HG02840 (cell line): ENCODE data around the gene BTN2A1.
"Not testable (repeated sequence)": the region's sequence is repeated elsewhere in the genome, so short reads cannot be mapped to it uniquely, and the experiment has no call there.

Source experiments
- ATAC-seq: cut with Tn5 transposase; IDR thresholded peaks from one replicate; pipeline ENCODE4 v1.9.1; 2021; ENCODE audit warnings: mild to moderate bottlenecking, moderate library complexity, moderate number of reproducible peaks; ENCODE audit not compliant: unreplicated experiment, low FRiP score

BTN2A1 gene

GRCh38 chr6:26457806-26458688 lies at the start of gene BTN2A1:
Gene BTN2A1 (plus strand): TSS chr6:26457955. CDS start chr6:26458637, 682 bp downstream.
- ATAC-seq: peak; percentile 97

GRCh38 chr6:26408828-26409730 lies 48.7 kb upstream of the BTN2A1 start:
- no peak for ATAC-seq

- ATAC-seq: no peak
Measured at GRCh38 chr6:26411751-26412150, 46.0 kb upstream of the BTN2A1 start.

GRCh38 chr6:26412228-26412627 lies 45.5 kb upstream of the BTN2A1 start:
- ATAC-seq: no peak

GRCh38 chr6:26412954-26413353 lies 44.8 kb upstream of the BTN2A1 start:
- no peak for ATAC-seq

- ATAC-seq: no peak
Measured at GRCh38 chr6:26414281-26414680, 43.5 kb upstream of the BTN2A1 start.

- no peak for ATAC-seq
Measured at GRCh38 chr6:26415036-26415614, 42.6 kb upstream of the BTN2A1 start.

- no peak for ATAC-seq
Measured at GRCh38 chr6:26415791-26416190, 42.0 kb upstream of the BTN2A1 start.

- ATAC-seq: no peak
Measured at GRCh38 chr6:26416288-26416687, 41.5 kb upstream of the BTN2A1 start.

- not testable (repeated sequence) for ATAC-seq
Measured at GRCh38 chr6:26418077-26418476, 39.7 kb upstream of the BTN2A1 start.

- not testable (repeated sequence) for ATAC-seq
Measured at GRCh38 chr6:26418795-26419194, 39.0 kb upstream of the BTN2A1 start.

GRCh38 chr6:26420688-26421171 lies 37.0 kb upstream of the BTN2A1 start:
- ATAC-seq: peak; percentile 4

GRCh38 chr6:26421259-26422144 lies 36.3 kb upstream of the BTN2A1 start:
- peak; percentile 76 for ATAC-seq

- ATAC-seq: no peak
Measured at GRCh38 chr6:26422329-26422728, 35.4 kb upstream of the BTN2A1 start.

GRCh38 chr6:26426691-26427450 lies 30.9 kb upstream of the BTN2A1 start:
- ATAC-seq: no peak

GRCh38 chr6:26427451-26427809 lies 30.3 kb upstream of the BTN2A1 start:
- no peak for ATAC-seq

- ATAC-seq: no peak
Measured at GRCh38 chr6:26428206-26428605, 29.5 kb upstream of the BTN2A1 start.

GRCh38 chr6:26430787-26431186 lies 27.0 kb upstream of the BTN2A1 start:
- no peak for ATAC-seq
